Measurements from ENCODE around the gene LOC128125822.

DNA sequence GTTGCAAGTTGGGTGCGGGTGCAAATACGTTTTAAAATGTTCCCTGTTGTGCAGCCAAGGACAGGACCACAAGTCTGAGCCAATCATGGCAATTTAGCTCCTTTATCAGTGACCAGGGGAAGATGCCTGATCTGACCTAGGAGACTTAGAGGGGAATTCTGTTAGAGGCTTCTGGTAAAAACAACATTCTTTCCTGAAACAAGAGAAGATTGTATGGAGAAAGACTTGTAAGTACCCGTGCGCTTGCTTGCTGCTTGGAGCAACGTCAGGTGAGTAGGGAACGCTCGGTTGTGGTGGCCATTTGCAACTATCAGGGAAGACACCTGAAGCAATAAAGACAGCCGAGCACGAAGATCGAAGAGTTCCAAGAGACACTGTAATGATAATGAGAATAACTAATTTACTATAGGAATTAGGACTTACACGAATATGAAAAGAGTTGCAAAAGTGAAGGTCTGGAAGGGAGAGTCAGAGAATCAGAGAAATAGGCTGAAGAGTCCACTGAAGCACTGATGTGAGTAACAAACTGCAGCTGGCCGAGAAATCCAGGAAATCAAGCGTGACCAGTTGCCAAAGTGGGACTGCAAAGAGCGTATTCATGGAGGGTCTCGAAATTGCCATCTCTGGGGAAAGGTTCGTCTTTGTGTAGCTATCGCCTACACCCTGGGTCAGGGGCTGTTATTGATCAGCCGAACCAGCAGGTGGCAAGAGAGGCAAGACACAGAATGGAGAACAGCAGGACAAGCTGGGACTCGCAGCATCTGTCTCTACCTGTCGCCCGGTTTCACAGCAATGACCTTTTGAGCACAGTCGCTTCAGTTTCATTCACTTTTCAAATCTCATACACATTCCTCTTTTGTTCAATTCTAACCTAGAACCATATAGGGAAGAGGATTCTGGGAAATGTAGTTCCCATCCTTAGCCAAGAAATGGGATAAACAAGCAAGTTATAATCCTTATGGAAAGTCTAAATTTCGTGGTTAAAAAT, 26.1 kb downstream of the LOC128125822 start:
- TF ChIP-seq EGR1 (IDR thresholded peaks at IDR 0.05) (no peak), EP300 (IDR thresholded peaks at IDR 0.05; ENCODE audit: borderline replicate concordance) (no peak)

All from Ishikawa (cell line).